H9 (cell line): Measurements from ENCODE around the gene ASXL3. TPM values are rescaled to one million over a fixed set of nuclear protein-coding genes. Genes with fewer than 3 reads are reported as not detected.

Source experiments
- DNase-seq: peaks from one replicate; pipeline ENCODE4 v3.0.0-alpha.2; 2017
- H2AFZ ChIP-seq: one replicate; pipeline ENCODE4 v1.6.1; 2013; ENCODE audit warnings: mild to moderate bottlenecking, low read length, control low read depth, moderate library complexity
- H2AK5ac ChIP-seq: 2 replicates; pipeline ENCODE4 v1.6.1; 2013; ENCODE audit warnings: low read length, control low read depth, mixed read lengths; ENCODE audit not compliant: insufficient read length
- H2BK120ac ChIP-seq: one replicate; pipeline ENCODE4 v1.6.1; 2013; ENCODE audit warnings: low read depth, mild to moderate bottlenecking, low read length, control low read depth, inconsistent platforms; ENCODE audit not compliant: poor library complexity, severe bottlenecking
- H2BK12ac ChIP-seq: 2 replicates; pipeline ENCODE4 v1.6.1; 2013; ENCODE audit warnings: low read length, control low read depth, mixed read lengths, low read depth; ENCODE audit not compliant: insufficient read length
- H2BK15ac ChIP-seq: 2 replicates; pipeline ENCODE4 v1.6.1; 2013; ENCODE audit warnings: low read depth, low read length, control low read depth
- H2BK20ac ChIP-seq: one replicate; pipeline ENCODE4 v1.6.1; 2013; ENCODE audit warnings: low read depth, mild to moderate bottlenecking, low read length, control low read depth, inconsistent platforms; ENCODE audit not compliant: poor library complexity, severe bottlenecking
- H2BK5ac ChIP-seq: 2 replicates; pipeline ENCODE4 v1.6.1; 2013; ENCODE audit warnings: low read length, control low read depth, mixed read lengths; ENCODE audit not compliant: insufficient read length
- H3K14ac ChIP-seq: 2 replicates; pipeline ENCODE4 v1.6.1; 2013; ENCODE audit warnings: low read length, control low read depth; ENCODE audit not compliant: insufficient read depth
- H3K18ac ChIP-seq: 2 replicates; pipeline ENCODE4 v1.6.1; 2013; ENCODE audit warnings: low read depth, mild to moderate bottlenecking, mixed read lengths, low read length, control low read depth; ENCODE audit not compliant: insufficient read length
- H3K23ac ChIP-seq: 2 replicates; pipeline ENCODE4 v1.6.1; 2013; ENCODE audit warnings: low read length, control low read depth, mixed read lengths, low read depth; ENCODE audit not compliant: insufficient read length
- H3K23me2 ChIP-seq: 2 replicates; pipeline ENCODE4 v1.6.1; 2013; ENCODE audit warnings: low read depth, mild to moderate bottlenecking, mixed read lengths, low read length, control low read depth; ENCODE audit not compliant: insufficient read length, poor library complexity, severe bottlenecking
- H3K27ac ChIP-seq: 2 replicates; pipeline ENCODE4 v1.5.1; 2013; ENCODE audit warnings: low read length, control low read depth, mixed read lengths, low read depth; ENCODE audit not compliant: insufficient read length
- H3K27me3 ChIP-seq: 2 replicates; pipeline ENCODE4 v1.6.1; 2013; ENCODE audit warnings: low read length, control low read depth, inconsistent platforms; ENCODE audit not compliant: insufficient read depth
- H3K4ac ChIP-seq: 2 replicates; pipeline ENCODE4 v1.6.1; 2013; ENCODE audit warnings: low read depth, mild to moderate bottlenecking, control low read depth, inconsistent platforms, low read length, moderate library complexity
- H3K4me1 ChIP-seq: 2 replicates; pipeline ENCODE4 v1.6.1; 2013; ENCODE audit warnings: low read length, control low read depth, inconsistent platforms; ENCODE audit not compliant: insufficient read depth
- H3K4me2 ChIP-seq: 2 replicates; pipeline ENCODE4 v1.6.1; 2013; ENCODE audit warnings: low read length, control low read depth, mixed read lengths; ENCODE audit not compliant: insufficient read length, insufficient read depth
- H3K56ac ChIP-seq: 2 replicates; pipeline ENCODE4 v1.6.1; 2013; ENCODE audit warnings: low read depth, mild to moderate bottlenecking, mixed read lengths, low read length, control low read depth; ENCODE audit not compliant: insufficient read length
- H3K79me1 ChIP-seq: 2 replicates; pipeline ENCODE4 v1.6.1; 2013; ENCODE audit warnings: low read depth, mild to moderate bottlenecking, moderate library complexity, low read length, control low read depth, inconsistent platforms; ENCODE audit not compliant: insufficient read depth, poor library complexity, severe bottlenecking
- H3K79me2 ChIP-seq: 2 replicates; pipeline ENCODE4 v1.6.1; 2013; ENCODE audit warnings: low read length, control low read depth, inconsistent platforms; ENCODE audit not compliant: insufficient read depth
- H3K9ac ChIP-seq: 2 replicates; pipeline ENCODE4 v1.6.1; 2013; ENCODE audit warnings: low read length, control low read depth, mixed read lengths; ENCODE audit not compliant: insufficient read length; ENCODE audit errors: extremely low read depth
- H3K9me3 ChIP-seq: one replicate; pipeline ENCODE4 v1.6.1; 2013; ENCODE audit warnings: low read depth, low read length, inconsistent platforms; ENCODE audit not compliant: control insufficient read depth
- H3T11ph ChIP-seq: one replicate; pipeline ENCODE4 v1.6.1; 2013; ENCODE audit warnings: mild to moderate bottlenecking, low read length, control low read depth, inconsistent platforms
- H4K20me1 ChIP-seq: one replicate; pipeline ENCODE4 v1.6.1; 2013; ENCODE audit not compliant: control insufficient read depth, insufficient read length, insufficient read depth
- H4K5ac ChIP-seq: 2 replicates; pipeline ENCODE4 v1.6.1; 2013; ENCODE audit warnings: low read depth, mild to moderate bottlenecking, mixed read lengths, low read length, control low read depth; ENCODE audit not compliant: insufficient read length
- H4K8ac ChIP-seq: replicated peaks from 2 replicates; pipeline ENCODE4 v1.6.1; 2013; ENCODE audit warnings: low read length, control low read depth, mixed read lengths, low read depth; ENCODE audit not compliant: insufficient read length
- H4K91ac ChIP-seq: 2 replicates; pipeline ENCODE4 v1.6.1; 2013; ENCODE audit warnings: low read depth, mild to moderate bottlenecking, moderate library complexity, mixed read lengths, low read length, control low read depth; ENCODE audit not compliant: insufficient read length
- H3K27ac Mint-ChIP-seq, 3 experiments: 2 replicates in 2 of 3; 3 replicates in 1 of 3; pipeline ENCODE4 v1.8.0; 2020 to 2021; ENCODE audit warnings: mixed read lengths in 3 of 3, mild to moderate bottlenecking in 1 of 3, moderate library complexity in 1 of 3
- H3K27me3 Mint-ChIP-seq: 2 replicates; pipeline ENCODE4 v1.8.0; 2021; ENCODE audit warnings: low read depth, mild to moderate bottlenecking, moderate library complexity, mixed read lengths
- H3K36me3 Mint-ChIP-seq, 3 experiments: 2 replicates in 2 of 3; 3 replicates in 1 of 3; pipeline ENCODE4 v1.8.0; 2020 to 2021; ENCODE audit warnings: low read depth in 3 of 3, mixed read lengths in 3 of 3; ENCODE audit not compliant: insufficient read depth in 1 of 3
- H3K4me1 Mint-ChIP-seq, 2 experiments: 2 replicates each; pipeline ENCODE4 v1.8.0; 2020; ENCODE audit warnings: mixed read lengths in 2 of 2
- H3K4me3 Mint-ChIP-seq, 2 experiments: 2 replicates in 1 of 2; 3 replicates in 1 of 2; pipeline ENCODE4 v1.8.0; 2020 to 2021; ENCODE audit warnings: mild to moderate bottlenecking in 2 of 2, mixed read lengths in 2 of 2, moderate library complexity in 1 of 2
- H3K9me3 Mint-ChIP-seq, 2 experiments: 2 replicates in 1 of 2; 3 replicates in 1 of 2; pipeline ENCODE4 v1.8.0; 2020; ENCODE audit warnings: mild to moderate bottlenecking in 2 of 2, mixed read lengths in 2 of 2, moderate library complexity in 1 of 2
- WGBS: extraction: QIAGEN DNeasy Blood & Tissue Kit; methylation state at CpG from one replicate; pipeline ENCODE4 v1.1.7; 2013; ENCODE audit warnings: missing lambda C conversion rate, low lambda C conversion rate, mixed read lengths; ENCODE audit not compliant: insufficient read length; ENCODE audit errors: extremely low coverage; 5-methylcytosine and 5-hydroxymethylcytosine counted together
- total RNA-seq: library from RNA; stranded (reverse); gene quantifications from 2 replicates; pipeline ENCODE4 v1.2.1, GENCODE V29; 2021
- TF ChIP-seq, protein P1 (sequence below): fragments of 200-600 bp; sonication (generic); conservative IDR thresholded peaks from 3 replicates; pipeline ENCODE4 v1.8.0; 2021; ENCODE audit warnings: antibody characterized with exemption, mild to moderate bottlenecking

ASXL3 gene
- total RNA-seq, 1 experiment from 2014 or later, result 0.35 TPM

DNA sequence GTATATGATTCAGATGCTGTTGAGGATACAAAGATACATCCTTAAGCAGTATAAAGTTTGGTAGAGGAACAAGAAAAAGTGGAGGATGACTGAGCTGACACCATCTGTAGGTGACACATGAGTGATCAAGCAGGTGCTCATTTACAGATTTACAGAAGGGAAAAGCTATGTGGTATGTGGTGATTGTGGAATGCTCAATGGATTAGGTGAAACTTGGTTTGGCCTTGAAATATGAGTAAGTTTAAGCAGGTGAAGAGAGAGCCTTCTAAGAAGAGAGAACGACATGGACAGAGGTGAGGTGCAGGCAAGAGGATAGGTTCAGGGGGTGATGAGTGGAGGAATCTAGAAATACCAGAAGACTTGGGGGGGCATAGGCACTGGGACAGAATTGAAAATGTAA lies 5.9 kb downstream of the ASXL3 start:
- no peak overlapping the region for H2BK12ac ChIP-seq
- no peak overlapping the region for H2AK5ac ChIP-seq
- H3K4me1 ChIP-seq, result peaks cover 7% of the 10 kb centered on the region; the same call in 1 of the 2 replicates
- H3K36me3 Mint-ChIP-seq, result peaks cover 0 to 8% (median 2%) of the 10 kb centered on the region in 3 experiments; a peak in 3 of 7 replicates
- H4K8ac ChIP-seq, result no peak overlapping the region
- peaks cover 4% of the 10 kb centered on the region for H3K23me2 ChIP-seq
- no peak for DNase-seq
- H3K79me1 ChIP-seq, result no peaks in the 10 kb centered on the region
- H3K14ac ChIP-seq, result no peak overlapping the region
- peak overlapping the region in 2 of 3 experiments; percentile 1 to 7; a peak in 2 of 7 replicates for H3K27ac Mint-ChIP-seq
- H2BK20ac ChIP-seq, result no peak overlapping the region
- no peak overlapping the region for H2BK15ac ChIP-seq
- no peak overlapping the region for H3K4me3 Mint-ChIP-seq
- no peak overlapping the region for H3K23ac ChIP-seq
- no peaks in the 10 kb centered on the region for H3K79me2 ChIP-seq
- no peak overlapping the region for H3K56ac ChIP-seq
- H3K27me3 Mint-ChIP-seq, result no peaks in the 10 kb centered on the region; the same call in none of the 2 replicates
- H2BK120ac ChIP-seq, result no peak overlapping the region
- H3K18ac ChIP-seq, result no peak overlapping the region
- no peak overlapping the region for H4K91ac ChIP-seq
- H3K9ac ChIP-seq, result no peak overlapping the region
- H3T11ph ChIP-seq, result no peak overlapping the region
- H3K4ac ChIP-seq, result no peak overlapping the region
- peaks cover 4% of the 10 kb centered on the region; the same call in 1 of the 2 replicates for H3K27me3 ChIP-seq
- peaks cover 0 to 8% of the 10 kb centered on the region in 2 experiments; a peak in 3 of 5 replicates for H3K9me3 Mint-ChIP-seq
- H3K4me2 ChIP-seq, result no peak overlapping the region
- no CpG with 5 or more reads among the region's 1 CpG for WGBS
- no peaks in the 10 kb centered on the region for H3K9me3 ChIP-seq
- no peak overlapping the region for H2BK5ac ChIP-seq
- TF ChIP-seq, protein P1, sequence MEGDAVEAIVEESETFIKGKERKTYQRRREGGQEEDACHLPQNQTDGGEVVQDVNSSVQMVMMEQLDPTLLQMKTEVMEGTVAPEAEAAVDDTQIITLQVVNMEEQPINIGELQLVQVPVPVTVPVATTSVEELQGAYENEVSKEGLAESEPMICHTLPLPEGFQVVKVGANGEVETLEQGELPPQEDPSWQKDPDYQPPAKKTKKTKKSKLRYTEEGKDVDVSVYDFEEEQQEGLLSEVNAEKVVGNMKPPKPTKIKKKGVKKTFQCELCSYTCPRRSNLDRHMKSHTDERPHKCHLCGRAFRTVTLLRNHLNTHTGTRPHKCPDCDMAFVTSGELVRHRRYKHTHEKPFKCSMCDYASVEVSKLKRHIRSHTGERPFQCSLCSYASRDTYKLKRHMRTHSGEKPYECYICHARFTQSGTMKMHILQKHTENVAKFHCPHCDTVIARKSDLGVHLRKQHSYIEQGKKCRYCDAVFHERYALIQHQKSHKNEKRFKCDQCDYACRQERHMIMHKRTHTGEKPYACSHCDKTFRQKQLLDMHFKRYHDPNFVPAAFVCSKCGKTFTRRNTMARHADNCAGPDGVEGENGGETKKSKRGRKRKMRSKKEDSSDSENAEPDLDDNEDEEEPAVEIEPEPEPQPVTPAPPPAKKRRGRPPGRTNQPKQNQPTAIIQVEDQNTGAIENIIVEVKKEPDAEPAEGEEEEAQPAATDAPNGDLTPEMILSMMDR, result no peak
- no peak overlapping the region for H3K27ac ChIP-seq
- H3K4me1 Mint-ChIP-seq, result peaks cover 17 to 31% of the 10 kb centered on the region in 2 experiments
- H4K5ac ChIP-seq, result no peak overlapping the region
- no peaks in the 10 kb centered on the region for H4K20me1 ChIP-seq
- H2AFZ ChIP-seq, result no peak overlapping the region
